NOMO-1 treated with dmso at 0.1 percent for 144 hours (cell line): Measurements from ENCODE around the gene MRPS18B.
"Not testable (repeated sequence)": the region's sequence is repeated elsewhere in the genome, so short reads cannot be mapped to it uniquely, and the experiment has no call there.

Source experiments
- DNase-seq: peaks from one replicate; lab custom pipeline; 2025; ENCODE audit not compliant: unreplicated experiment; lab: John Stamatoyannopoulos, UW

MRPS18B gene

DNA sequence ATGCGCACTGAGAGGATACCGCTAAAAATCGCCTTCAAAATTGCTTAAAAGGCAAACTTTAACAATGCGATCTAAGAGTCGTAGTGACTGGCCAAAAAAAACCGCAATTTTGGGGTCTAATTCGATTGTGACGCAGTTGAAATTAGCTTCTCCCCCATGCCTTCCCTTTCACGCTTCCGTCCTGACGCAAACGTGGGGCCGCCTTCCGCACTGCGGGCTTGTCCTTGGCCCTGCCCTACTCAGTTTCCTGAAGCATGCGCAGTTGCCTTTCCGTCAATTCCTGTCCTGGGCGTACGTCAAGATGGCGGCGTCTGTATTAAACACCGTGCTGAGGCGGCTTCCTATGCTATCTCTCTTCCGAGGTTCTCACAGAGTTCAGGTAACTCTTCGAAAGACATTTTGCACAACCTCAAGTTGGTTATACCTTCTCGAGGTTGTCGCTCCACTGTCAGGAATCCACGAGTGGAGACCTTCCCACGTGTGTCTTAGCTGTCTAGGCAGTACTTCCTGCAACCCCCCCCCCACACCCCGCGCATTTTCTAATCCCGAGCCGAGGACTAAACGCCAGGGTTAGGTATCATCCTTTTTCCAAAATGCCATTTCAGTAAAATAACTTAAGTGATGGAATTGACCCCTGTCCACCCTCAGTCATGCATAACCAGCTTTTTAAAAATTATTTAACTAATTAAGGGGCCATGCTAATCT, at the start of gene MRPS18B:
Gene MRPS18B, plus strand, starts transcription at position 276 of the 705 bp plus-strand sequence. Its CDS starts 26 bp downstream, at position 302.
- peak; percentile 97 for DNase-seq

DNA sequence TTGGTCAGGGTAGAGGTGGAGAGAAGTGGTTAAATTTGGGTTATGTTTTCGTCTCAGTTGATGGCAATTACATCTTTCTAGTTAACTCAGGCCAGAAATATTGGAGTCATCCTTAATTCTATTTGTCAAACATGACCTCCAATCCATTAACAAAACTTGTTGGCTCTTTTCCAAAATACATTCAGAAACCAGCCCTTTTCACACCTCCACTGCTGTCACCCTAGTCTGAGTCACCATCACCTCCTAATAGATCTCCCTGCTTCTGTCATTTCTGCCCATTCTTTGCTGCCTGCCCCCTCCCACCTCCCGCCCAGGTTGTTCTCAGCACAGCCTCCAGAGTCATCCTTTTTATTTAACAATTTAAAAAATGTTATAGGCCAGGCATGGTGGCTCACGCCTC, 49.4 kb upstream of the MRPS18B start:
- no peak for DNase-seq

- no peak for DNase-seq
Measured at GRCh38 chr6:30570263-30570662, 47.4 kb upstream of the MRPS18B start.

- DNase-seq, result peak; percentile 2
Measured at GRCh38 chr6:30570740-30571074, 46.9 kb upstream of the MRPS18B start.

DNA sequence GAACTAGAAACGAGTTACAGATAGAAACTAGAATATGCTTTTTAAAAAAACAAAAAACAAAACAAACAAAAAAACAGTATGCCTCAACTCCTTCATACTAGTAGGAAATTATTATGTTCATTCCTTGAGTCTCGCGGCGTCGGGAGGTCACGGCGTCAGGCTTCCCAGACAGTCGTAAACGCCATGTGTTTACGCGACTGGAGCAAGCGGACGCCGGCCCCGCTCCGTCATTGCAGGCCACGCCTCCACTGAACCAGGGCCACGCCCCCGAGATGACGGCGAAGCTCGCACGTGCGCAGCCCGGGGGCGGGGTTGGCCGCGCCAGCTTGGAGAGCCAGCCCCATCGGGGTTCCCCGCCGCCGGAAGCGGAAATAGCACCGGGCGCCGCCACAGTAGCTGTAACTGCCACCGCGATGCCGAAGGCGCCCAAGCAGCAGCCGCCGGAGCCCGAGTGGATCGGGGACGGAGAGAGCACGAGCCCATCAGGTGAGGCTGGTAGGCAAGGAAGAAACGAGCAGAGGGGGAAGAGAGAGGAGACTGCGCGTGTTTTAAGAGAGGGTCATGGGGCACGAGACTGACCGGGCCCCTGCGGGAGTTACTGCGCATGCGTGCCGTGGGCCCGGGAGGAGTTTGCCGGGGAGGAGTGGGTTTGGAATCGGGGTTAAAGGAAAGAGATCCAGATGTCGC, 46.4 kb upstream of the MRPS18B start, which contains the start of gene ABCF1:
Gene ABCF1, plus strand, starts transcription at position 368 of the 687 bp plus-strand sequence. Its CDS starts 46 bp downstream, at position 414.
- DNase-seq, result peak; percentile 96

DNA sequence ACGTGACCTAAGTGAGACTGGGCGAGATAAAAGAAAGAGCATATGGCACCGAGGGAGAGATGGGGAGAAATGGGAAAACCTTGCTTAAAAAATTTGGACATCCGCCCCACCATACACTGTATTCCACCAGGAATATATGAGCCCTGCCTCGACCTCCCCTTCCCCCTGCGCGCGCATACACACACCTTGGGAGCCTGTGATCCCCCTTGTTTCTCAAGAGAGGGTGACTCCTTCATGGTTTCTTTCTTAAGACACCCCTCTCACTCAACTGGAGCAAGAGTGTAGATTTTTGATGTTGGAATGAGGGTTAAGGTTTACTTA, 45.9 kb upstream of the MRPS18B start:
- DNase-seq, result no peak

DNA sequence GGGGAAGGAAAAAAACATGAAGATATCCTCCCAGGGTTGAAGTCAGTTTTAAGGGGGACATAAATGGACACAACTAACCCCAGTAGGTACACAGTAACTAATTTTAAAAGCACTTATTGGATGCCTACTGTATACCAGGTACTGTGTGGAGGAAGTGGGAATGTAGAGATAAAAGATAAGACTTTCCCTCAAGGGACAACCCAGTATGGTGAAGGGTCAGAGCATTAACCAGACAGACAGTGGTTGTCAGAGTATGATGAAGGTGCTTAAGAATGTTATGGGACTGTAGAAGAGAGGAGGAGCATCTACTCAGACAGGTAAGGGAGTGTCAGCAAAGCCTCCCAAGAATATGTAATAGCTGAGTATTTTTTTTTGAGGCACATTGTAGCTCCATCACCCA, 45.5 kb upstream of the MRPS18B start:
- DNase-seq, result no peak

DNA sequence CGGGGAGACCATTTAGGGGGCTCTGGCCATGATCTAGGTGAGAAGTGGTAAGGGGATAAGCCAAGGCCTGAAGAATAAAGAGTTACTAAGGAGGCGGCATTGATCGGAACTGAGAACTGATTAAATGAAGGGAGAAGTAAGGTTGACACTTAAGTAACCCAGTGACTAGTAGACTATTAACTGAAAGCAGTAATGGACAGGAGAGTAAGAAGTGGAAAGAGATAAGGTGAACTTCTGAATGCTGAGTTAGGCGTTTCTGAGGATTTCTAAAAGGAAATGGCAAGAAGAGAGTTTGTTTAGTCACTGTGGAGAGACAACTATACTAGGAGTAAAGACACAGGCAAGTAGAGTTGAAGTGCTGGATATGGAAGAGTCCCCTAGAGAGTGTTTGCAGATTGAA, 44.5 kb upstream of the MRPS18B start:
- no peak for DNase-seq

GRCh38 chr6:30578051-30578450, 39.6 kb upstream of the MRPS18B start:
- no peak for DNase-seq

DNA sequence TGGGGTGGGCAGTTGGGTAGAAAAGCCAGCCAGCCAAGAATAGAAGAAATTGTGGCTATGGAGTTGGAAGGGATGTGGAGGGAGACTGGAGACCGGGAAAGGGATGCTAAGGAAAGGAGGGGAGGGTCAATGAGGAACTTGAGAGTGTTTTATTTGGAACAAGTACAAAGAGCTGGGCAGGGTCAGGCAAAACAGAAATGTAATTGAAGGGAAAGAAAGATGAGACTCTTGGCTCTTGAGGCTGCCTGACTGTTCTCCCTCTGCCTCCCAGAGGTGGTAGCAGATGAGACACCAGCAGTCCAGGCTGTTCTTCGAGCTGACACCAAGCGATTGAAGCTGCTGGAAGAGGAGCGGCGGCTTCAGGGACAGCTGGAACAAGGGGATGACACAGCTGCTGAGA, 33.7 kb upstream of the MRPS18B start:
- no peak for DNase-seq

DNA sequence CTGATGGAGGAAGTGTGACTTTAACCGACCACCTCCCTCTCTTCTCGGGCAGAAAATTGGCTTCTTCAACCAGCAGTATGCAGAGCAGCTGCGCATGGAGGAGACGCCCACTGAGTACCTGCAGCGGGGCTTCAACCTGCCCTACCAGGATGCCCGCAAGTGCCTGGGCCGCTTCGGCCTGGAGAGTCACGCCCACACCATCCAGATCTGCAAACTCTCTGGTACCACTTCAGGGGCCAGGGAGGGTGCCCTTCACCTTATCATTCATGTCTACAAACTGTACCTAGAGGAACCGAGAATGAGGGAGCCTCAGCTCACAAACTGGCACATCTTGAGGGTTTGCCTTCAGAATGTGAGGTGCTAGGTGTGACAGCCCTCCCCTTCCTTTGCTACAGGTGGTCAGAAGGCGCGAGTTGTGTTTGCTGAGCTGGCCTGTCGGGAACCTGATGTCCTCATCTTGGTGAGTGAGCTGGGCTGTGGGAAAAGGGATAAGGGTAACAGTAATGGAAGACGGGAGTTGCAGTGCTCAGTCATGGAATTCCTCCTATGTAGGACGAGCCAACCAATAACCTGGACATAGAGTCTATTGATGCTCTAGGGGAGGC, 27.8 kb upstream of the MRPS18B start:
- DNase-seq, result no peak

DNA sequence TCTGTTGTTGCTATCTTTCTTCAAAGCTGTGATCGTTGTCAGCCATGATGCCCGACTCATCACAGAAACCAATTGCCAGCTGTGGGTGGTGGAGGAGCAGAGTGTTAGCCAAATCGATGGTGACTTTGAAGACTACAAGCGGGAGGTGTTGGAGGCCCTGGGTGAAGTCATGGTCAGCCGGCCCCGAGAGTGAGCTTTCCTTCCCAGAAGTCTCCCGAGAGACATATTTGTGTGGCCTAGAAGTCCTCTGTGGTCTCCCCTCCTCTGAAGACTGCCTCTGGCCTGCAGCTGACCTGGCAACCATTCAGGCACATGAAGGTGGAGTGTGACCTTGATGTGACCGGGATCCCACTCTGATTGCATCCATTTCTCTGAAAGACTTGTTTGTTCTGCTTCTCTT, 27.1 kb upstream of the MRPS18B start:
- no peak for DNase-seq

DNA sequence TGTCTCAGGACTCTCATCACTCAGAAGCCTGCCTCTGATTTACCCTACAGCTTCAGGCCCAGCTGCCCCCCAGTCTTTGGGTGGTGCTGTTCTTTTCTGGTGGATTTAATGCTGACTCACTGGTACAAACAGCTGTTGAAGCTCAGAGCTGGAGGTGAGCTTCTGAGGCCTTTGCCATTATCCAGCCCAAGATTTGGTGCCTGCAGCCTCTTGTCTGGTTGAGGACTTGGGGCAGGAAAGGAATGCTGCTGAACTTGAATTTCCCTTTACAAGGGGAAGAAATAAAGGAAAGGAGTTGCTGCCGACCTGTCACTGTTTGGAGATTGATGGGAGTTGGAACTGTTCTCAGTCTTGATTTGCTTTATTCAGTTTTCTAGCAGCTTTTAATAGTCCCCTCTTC, 26.6 kb upstream of the MRPS18B start:
- DNase-seq, result no peak

DNA sequence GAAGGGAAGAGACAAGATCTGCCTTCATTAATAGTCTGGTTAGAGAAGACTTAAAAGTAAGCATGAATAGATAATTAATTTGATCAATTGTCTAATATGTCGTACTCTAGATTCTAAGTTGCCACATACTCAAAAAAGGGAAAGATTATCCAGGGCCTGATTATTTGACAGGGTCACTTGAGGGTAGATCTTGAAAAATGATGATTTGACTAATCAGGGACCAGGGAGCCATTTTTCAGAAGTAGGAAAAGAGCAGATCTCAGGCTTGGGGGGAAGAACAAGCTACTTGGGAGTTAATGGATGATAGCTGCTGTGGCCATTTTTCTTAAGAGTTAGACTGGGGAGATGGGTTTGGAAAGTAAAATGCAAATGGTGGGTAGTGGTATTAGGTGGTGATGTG, 25.4 kb upstream of the MRPS18B start:
- DNase-seq, result no peak

- DNase-seq, result not testable (repeated sequence)
Measured at GRCh38 chr6:30597315-30598144, 20.1 kb upstream of the MRPS18B start.

DNA sequence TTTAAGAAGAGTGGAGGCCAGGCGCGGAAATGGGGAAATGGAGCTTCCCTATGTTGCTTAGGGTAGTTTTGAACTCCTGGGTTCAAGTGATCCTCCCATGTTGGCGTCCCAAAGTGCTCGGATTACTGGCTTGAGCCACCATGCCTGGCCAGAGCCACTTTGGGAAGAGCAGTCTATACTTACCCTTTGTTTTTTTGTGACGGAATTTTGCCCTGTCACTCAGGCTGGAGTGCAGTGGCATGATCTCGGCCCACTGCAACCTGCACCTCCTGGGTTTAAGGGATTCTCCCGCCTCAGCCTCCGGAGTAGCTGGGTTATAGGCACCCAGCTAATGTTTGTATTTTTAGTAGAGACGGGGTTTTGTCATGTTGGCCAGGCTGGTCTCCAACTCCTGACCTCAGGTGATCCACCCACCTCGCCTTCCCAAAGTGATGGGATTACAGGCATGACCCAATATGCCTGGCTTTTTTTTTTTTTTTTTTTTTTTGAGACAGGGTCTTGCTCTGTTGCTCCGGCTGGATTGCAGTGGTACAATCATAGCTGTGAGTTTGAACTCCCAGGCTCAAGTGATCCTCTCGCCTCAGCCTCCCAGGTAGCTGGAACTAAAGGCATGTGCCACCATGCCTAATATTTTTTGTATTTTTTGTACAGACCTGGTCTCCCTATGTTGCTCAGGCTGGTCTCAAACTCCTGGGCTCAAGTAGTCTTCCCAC, 18.6 kb upstream of the MRPS18B start:
- DNase-seq, result no peak

GRCh38 chr6:30599625-30600324, 17.9 kb upstream of the MRPS18B start:
- no peak for DNase-seq

DNA sequence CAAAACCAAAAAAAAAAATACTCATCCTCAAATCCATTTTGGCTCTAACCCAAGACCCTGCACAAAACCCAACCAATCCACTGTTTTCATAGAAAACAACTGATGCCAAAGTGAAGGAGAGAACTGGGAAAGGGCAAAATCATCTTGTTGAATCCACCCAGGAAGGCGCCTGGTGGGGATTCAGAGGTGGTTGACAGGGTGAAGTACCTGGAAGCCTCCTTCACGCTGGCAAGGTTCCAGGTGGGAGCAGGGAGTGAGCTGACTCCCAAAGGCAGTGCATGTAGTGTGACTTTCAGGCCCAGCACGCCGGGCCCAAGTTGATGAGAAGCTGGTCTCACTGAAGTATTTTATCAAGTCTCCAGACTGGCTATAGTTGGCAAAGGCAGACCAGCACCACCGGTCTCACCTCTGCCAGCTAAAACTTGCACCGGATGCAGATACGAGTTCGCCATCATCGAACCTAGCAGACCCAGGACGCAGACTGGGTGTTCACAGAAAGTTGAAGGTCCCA, 17.1 kb upstream of the MRPS18B start:
- DNase-seq, result no peak

GRCh38 chr6:30601436-30601814, 16.2 kb upstream of the MRPS18B start:
- DNase-seq, result no peak
